HG03280 (cell line): Measurements from ENCODE around the gene ZNF598.
"Not testable (repeated sequence)": the region's sequence is repeated elsewhere in the genome, so short reads cannot be mapped to it uniquely, and the experiment has no call there.

Source experiments
- ATAC-seq: cut with Tn5 transposase; IDR thresholded peaks from one replicate; pipeline ENCODE4 v1.9.1; 2021; ENCODE audit warnings: mild to moderate bottlenecking, moderate library complexity; ENCODE audit not compliant: unreplicated experiment

The ZNF598 gene

DNA sequence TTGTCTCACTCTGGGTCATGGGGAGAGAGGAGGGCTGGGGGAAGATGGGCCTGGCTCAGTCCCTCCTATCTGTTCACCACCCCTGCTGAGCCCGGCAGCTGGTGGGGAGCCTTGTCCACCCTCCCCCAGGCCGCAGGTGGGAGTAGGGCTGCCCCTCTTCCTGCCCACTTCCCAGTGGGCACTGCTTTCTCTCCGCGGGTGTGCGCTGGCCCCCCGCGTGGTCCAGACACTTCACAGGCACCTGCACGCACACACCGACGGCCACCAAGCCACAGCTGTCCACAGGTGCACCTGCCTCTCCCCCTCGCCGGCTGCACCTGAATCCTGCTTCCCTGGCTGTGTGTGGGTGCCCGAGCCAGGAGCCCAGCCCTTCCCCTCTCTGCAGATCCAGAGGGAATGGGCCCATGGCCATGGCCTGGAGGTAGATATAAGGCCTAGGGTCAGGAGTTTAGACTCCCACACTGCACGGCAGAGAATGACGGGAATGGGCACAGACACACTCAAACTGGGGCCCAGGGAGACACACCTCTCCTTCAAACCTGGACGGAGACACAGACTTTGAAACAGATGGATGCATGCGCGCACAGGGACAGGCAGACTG lies 19.1 kb upstream of the ZNF598 start:
- ATAC-seq = no peak

DNA sequence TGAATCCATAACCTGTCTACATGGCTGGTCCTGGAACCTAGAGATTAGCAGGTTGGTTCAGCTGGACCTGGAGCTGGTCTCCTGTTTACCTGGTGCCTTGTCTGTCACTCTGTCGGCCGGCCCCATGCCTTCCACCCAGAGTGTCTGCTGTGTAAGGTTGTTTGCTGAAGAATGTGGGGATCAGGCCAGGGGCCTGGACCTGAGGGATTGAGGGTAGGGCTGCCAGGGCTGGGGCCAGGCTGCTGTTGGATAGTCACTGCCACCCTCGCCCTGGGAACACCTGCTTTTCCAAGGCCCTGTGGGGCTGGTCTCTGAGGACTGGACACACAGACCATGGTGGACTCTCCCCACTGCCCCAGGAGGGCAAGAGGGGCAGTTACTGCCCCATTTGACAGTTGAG lies 18.5 kb upstream of the ZNF598 start:
- no peak for ATAC-seq

DNA sequence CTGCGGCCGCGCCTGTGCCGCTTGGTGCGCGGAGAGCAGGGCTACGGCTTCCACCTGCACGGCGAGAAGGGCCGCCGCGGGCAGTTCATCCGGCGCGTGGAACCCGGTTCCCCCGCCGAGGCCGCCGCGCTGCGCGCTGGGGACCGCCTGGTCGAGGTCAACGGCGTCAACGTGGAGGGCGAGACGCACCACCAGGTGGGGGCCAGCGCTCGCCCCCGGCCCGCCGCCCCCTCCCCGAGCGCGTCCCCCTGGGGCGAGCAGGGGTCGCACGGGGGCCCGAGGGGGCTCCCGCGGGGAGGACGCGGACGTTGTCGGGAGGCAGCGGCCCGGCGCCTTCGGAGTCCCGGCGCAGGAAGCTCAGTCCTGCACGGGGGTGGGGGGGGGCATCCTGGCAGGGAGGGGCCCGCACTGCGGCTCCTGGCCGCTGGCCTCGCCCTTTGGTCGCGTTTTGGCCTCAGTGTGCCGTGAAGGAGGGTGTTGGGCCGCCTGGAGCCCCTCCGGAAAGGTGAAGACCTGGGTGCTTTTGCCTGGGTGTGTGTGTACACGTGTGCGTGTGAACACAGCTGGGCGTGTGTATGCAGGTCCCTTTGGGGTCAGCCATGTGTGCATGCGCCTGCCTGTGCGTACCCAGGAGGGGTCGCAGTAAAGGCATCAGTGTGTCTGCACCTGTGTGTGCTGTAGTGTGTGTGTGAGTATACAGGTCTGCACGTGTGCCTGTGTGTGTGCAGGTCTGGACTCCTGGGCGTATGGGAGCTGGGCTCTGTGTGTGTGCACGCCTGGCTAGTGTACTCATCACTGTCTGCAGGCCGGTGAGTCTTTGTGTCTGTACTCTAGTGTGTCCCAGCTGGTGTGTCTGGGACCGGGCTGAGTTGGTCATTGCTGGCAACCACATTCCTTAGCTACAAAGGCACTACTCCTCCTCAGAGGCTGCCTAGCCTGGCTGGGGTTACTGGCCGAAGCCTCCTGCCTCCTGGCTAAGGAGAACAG lies 17.7 kb upstream of the ZNF598 start:
- ATAC-seq = no peak

DNA sequence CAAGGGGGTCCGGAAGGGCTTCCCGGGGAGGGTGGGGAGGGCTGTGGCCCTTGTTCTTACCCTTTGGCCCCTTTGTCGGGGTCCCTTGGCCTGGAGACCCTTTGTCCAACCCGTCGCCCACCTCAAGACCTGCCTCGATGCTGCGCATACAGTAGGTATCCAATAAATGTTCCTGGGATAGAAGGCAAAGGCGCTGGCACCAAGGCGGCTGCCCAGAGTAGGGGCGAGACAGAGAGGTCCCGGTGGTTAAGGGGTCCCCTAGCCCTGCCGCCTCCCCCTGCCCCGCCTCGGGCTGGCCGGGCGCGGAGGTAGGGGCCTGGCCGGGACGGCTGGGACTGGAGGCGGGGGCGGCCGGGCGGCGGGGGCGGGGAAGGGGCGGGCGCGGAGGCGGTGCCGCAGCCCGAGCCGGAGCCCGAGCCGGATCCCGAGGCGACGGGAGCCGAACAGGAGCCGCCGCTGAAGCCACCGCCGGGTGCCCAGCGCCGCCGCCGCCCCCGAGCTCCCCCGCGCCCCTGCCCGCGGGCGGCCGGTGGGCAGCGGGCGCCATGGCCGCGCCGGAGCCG lies 16.9 kb upstream of the ZNF598 start, which contains the start of gene NHERF2:
Gene NHERF2, plus strand, starts transcription at position 442 of the 563 bp plus-strand sequence. Its CDS starts 104 bp downstream, at position 546.
- ATAC-seq = no peak

DNA sequence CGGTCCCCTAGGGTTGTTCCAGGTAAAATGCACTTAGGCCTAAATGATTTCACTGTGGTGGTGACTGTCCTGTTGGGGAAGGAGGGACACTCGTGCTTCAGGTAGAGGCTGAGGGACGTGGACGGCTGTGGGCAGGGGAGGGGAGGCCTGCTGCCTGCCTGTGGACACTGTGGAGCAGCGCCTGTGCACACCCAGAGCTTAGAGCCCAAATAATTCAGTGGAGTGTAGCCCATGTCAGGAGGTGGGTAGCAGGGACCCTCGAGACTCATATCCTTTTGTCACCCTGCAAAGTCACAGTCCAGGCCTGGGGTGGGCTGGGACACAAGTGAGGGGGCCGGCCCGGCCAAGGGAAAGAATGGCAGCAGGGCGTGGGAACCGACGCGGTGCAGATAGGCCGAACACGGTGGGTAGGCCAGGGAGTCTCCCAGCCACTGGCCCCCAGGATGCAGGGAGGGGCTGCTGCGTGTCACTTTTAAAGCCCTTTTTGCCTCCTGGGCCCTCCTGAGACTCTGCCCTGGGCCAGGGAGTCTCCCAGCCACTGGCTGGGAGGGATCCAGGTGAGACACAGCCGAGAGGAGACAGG lies 16.3 kb upstream of the ZNF598 start:
- ATAC-seq = no peak

DNA sequence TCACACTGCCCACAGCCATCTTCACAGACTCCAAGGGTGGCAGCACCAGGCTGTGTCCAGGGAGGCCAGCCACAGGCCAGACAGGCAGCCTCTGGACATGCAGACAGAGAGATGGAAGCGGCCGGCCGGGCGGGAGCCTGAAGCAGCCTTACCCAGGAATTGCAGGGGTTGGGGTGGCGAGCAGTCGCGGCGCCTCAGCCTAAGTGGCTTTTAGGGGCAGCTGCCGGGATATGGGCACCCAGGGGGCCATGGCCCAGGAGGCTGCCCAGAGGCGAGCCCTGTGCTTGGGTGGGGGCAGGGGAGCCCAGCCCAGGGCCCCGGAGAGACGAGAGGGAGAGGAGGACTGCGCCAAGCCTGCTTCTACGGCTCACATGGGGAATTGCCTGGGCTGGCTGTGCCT lies 15.6 kb upstream of the ZNF598 start:
- ATAC-seq = no peak

DNA sequence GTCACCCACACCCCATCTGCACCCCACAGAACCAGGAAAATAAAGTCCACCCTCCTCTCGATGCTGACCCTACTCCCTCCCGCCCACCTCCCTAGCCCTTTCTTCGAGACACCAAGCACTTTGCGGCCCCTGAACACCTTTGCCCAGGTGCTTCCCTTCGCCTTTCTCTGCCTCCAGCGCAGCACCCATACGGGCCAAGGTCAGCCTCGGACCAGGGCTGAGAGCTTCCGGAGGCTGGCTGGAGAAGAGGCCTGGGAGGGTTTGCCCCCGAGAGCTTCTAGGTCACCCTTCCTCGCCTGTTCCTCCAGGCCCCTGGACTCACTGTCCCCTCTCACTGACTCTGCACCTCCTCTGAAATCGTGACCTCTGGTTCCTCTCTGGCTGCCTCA lies 14.4 kb upstream of the ZNF598 start:
- ATAC-seq = no peak

DNA sequence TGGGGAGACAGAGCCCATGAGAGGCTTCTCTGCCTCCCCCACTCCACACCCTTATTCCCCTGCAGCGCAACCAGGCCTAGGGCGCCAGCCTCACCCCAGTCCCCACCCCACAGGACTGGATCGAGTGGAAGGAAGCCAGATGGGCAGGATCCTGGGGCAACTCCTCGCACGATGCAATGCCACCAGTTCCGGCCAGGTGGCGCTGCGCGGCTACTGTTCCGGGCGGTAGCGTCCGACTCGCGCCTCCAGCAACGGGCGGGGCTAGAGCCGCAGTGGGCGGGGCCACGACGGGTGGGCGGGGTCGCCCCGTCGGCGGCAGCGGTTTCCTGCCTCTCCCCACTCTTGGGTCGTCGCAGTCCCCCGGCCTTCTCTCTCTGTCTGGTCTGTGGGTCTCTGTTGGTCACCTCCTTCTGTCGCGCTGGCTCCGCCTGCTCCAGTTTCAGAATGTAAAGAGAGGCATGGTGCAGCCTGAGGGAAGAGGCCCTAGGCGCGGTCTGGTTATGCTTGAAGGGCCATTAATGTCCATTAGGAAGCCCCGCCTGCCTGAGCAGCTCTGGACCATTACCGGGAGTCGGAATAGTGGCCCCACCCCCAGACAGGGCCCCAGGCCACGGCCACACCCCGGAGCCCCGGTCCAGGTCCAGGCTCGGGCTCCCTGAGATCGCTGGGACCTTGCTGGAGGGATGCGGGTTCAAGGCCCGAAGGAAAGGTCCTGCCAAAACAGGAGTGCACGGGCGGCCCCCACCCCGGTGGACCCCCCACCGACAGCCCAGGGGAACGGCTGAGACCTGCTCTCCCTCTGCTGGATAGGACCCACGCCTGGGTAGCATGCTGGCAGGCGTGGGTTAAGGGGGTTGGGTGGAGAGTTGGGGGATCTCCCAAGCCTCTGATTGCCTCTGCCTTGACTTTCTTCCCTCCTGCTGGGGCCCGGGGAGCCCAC lies 13.7 kb upstream of the ZNF598 start:
- peak; percentile 77 for ATAC-seq

DNA sequence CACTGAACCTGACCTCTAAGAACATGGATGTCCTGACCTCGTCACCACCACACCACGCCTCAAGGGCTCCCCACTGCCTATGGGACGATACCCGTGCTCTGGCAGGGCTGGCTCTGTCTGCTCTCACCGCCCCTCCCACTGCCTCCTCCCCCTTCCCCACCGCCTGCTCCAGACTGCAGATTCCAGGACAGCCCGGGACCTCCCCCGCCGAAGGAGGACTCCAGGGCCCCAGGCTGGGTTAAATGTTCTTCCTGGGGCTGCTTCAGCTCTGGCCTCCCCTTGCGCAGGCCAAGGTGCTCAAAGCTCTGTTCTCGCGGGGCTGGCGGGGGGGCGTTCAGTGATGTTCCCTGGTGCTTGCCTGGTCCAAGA lies 13.1 kb upstream of the ZNF598 start:
- ATAC-seq = peak; percentile 15

DNA sequence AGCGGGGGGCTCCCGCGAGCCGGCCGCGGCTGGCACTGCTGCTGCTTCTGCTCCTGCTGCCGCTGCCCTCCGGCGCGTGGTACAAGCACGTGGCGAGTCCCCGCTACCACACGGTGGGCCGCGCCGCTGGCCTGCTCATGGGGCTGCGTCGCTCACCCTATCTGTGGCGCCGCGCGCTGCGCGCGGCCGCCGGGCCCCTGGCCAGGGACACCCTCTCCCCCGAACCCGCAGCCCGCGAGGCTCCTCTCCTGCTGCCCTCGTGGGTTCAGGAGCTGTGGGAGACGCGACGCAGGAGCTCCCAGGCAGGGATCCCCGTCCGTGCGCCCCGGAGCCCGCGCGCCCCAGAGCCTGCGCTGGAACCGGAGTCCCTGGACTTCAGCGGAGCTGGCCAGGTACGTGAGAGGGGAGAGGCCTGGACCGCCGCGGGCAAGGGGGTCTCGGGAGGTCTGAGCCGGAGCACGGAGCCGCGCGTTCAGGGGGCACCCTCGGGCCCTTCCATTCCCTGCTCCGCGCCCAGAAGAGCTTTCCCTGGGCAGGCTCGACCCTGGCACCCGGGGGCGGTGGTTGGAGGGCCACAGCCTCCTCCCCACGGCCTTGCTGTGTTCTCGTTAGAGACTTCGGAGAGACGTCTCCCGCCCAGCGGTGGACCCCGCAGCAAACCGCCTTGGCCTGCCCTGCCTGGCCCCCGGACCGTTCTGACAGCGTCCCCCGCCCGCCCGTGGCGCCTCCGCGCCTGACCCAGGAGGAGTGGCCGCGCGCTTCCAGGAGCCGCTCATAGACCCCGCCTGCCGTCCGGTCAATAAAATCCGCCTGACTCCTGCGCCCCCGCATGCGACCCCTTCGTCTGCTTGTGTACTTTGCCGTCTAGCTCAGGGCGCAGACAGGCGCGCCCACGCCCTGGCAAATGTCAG lies 10.6 kb upstream of the ZNF598 start:
- no peak for ATAC-seq

DNA sequence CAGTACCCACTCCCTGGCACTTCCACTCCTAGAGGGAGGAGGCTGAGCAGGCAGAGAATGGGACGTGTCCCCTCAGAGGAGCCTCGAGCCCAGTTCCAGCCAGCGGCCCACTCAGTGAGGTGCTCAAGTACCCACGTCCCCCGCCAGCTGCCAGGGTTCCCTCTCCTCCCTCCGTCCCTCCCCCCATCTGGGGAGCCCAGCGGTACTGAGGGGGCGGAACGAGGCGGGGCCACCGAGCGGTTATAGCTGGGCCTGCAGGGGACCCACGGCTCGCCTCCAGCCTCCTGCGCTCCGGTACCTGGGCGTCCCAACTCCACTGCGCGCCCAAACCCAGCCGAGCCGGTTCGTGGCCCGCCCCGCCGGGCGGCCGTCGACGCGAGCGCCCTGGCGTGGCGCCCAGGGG lies 9.9 kb upstream of the ZNF598 start, which contains the start of gene NPW:
Gene NPW, plus strand, starts transcription at position 268 of the 403 bp plus-strand sequence.
- ATAC-seq = no peak

DNA sequence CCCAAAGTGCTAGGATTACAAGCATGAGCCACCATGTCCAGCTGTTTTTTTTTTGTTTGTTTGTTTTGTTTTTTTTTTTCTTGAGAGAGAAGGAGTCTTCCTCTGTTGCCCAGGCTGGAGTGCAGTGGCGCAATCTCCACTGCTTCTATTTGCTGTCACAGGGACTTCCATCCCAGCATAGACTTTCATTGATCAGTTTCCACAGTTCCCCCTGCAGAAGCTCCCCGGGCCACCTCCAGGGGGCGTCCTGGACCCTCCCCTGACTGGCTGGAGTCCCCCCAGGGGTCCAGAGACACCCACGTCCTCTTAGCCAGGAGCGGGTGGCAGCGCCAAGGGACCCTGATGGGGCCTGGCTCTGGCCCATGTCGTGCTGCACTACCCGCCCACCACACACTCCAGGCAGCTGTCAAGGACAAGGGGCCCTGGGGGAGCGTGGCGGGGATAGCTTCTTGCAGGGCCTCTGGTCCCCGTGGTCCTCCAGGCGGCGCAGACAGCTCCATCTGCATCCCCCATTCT lies 6.8 kb upstream of the ZNF598 start:
- ATAC-seq = no peak

DNA sequence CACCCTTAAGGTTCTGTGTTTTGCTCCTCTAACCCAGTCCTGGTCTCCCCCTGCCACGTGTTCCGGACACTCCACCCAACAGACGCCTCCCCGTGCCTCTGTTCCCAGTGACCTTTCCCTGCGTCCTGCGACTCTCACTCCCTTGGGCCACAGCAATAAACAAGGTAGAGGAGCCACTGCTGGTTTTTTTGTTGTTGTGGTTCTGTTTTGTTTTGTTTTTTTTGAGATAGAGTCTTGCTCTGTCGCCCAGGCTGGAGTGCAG lies 6.3 kb upstream of the ZNF598 start:
- ATAC-seq = no peak

DNA sequence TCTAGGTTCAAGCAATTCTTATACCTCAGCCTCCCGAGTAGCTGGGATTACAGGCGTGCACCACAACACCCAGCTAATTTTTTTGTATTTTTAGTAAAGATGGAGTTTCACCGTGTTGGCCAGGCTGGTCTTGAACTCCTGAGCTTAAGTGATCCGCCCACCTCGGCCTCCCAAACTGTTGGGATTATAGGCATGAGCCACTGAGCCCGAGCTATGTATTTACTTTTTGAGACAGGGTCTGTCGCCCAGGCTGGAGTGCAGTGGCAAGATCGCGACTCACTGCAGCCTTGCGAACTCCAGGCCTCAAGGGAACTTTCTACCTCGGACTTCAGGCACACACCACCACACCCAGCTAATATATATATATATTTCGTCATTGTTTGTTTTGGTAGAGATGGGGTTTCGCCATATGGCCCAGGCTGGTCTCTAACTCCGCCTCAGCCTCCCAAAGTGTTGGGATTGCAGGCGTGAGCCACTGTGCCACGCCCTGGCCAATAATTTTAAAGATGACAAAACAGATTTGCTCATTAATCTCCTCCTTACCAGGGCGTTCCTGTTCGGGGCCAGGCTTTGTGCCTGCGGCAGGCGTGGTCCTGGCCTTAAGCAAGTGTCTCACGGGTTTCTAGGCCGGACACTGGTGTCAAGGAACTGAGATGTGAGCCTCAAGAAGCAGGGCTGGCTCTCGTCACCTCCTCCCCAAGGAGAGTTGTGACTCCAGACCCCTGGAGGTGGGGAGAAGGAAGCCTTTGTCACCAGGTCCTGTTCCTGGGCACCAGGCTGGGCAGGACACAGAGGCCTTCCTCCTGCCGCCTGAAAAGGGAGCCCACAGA lies 5.7 kb upstream of the ZNF598 start:
- no peak for ATAC-seq

DNA sequence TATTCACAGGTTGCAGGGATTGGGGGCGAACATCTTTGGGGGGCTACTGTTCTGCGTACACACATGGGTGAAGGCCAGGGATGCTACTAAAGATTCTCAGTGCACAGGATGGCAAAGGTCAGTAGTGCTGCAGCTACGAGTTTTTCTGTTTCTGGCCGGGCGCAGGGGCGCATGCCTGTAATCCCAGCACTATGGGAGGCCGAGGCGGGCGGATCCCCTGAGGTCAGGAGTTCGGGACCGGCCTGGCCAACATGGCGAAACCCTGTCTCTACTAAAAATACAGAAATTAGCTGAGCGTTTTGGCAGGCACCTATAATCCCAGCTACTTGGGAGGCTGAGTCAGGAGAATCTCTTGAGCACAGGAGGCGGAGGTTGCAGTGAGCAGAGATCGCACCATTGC lies 3.9 kb upstream of the ZNF598 start:
- ATAC-seq = no peak

DNA sequence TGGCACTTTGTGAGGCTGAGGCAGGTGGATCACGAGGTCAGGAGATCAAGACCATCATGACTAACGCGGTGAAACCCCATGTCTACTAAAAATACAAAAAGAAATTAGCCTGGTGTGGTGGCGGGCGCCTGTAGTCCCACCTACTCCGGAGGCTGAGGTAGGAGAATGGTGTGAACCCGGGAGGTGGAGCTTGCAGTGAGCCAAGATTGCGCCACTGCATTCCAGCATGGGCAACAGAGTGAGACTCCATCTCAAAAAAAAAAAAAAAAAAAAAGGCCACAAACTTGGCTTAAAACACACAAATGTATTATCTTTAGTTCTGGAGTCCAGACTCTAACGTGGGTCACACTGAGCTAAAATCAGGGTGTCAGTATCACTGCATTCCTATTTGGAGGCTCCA lies 2.1 kb upstream of the ZNF598 start:
- not testable (repeated sequence) for ATAC-seq

DNA sequence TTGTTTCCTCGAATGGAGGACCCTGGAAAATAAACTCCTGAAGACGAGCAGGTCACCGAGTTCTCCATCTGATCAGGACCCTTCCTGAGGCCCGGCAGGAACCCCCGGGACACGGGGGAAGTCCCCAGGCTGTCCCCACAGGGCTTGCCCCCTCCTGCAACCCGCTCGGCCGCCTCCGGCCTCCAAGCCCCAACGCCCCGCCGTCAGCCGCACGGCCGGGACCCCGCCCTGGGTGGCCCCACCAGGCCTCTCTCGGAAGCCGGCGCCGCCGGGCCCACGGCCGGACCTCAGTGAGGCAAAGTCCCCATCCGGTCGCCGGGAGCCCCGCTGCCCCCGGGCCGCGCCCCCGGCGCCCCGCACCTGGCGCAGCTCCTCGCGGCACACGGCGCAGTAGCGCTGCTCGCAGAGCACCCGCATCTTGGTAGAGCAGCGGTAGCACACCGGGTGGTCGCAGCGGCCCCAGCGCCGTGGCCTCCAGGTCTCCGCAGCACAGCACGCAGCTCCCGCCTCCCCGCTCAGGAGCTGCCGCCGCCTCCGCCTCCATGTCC lies 383 bp downstream of the ZNF598 start:
- ATAC-seq = peak; percentile 36

DNA sequence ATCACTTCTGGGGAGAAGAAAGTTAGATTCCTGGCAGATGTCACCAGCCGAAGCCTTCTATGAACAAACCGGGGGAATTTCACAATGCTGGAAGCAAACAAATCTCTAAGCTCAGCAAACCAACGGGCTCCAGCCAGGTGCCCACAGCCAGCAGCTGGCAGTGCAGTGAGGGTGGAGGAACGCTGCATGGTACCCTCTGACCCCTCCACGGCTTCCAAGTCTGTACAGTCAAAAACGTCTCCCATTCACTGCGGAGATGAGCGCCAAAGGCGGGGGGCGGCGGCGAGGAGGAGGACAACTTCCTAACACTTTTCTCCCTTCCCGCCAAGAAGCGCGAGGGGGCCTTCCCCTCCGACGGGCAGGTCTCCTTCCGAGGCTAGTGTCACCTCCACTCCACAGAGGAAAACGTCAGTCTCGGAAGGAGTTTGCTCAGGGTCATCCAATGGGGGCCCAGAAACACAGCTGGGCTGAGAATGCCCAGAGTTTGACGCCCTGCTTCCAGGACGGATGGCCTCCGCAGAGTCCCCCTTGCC lies 924 bp downstream of the ZNF598 start:
- peak; percentile 7 for ATAC-seq
